Activated CD4-positive, alpha-beta T cell treated with anti-CD3 and anti-CD28 coated beads for 36 hours (primary cell): ENCODE data around the gene TSPAN12. TPM values are rescaled to one million over a fixed set of nuclear protein-coding genes. Genes with fewer than 3 reads are reported as not detected.

Source experiments
- ATAC-seq: fragments of 200-7000 bp; cut with Tn5 transposase; one replicate; pipeline ENCODE4 v1.10.0; 2021; ENCODE audit warnings: mild to moderate bottlenecking, moderate library complexity
- CTCF ChIA-PET: fragments of 350-600 bp; sonication (Branson Sonifier 250); formaldehyde crosslinking; loops from one replicate; lab custom pipeline; 2021; ENCODE audit warnings: antibody characterized with exemption; lab: Charles Lee
- POLR2A ChIA-PET: fragments of 350-600 bp; sonication (Branson Sonifier 250); formaldehyde crosslinking; loops from one replicate; lab custom pipeline; 2021; ENCODE audit warnings: antibody characterized with exemption, inconsistent platforms; lab: Charles Lee
- DNase-seq: peaks from one replicate; pipeline ENCODE4 v3.0.0-alpha.2; 2020
- H3K27ac Mint-ChIP-seq: one replicate; pipeline ENCODE4 v1.8.0; 2021; ENCODE audit warnings: mixed read lengths
- H3K27me3 Mint-ChIP-seq: one replicate; pipeline ENCODE4 v1.8.0; 2021; ENCODE audit warnings: mixed read lengths
- H3K36me3 Mint-ChIP-seq: one replicate; pipeline ENCODE4 v1.8.0; 2021; ENCODE audit warnings: low read depth, mixed read lengths
- H3K4me1 Mint-ChIP-seq: one replicate; pipeline ENCODE4 v1.8.0; 2021; ENCODE audit warnings: mixed read lengths
- H3K4me3 Mint-ChIP-seq: one replicate; pipeline ENCODE4 v1.8.0; 2021; ENCODE audit warnings: mild to moderate bottlenecking, moderate library complexity, mixed read lengths
- H3K9me3 Mint-ChIP-seq: one replicate; pipeline ENCODE4 v1.8.0; 2021; ENCODE audit warnings: low read depth, mixed read lengths
- intact Hi-C, 2 experiments: fragments of 100-400 bp; cut with DNase I in 1 of 2; cut with micrococcal nuclease in 1 of 2; formaldehyde crosslinking; loops; one replicate each; pipeline versions ENCODE4 v1.14.2 to v1.15.1; 2022 to 2024; cut with DNase I, micrococcal nuclease
- total RNA-seq, 2 experiments: library from RNA; stranded (reverse); gene quantifications; one replicate each; pipeline ENCODE4 v1.2.3, GENCODE V29; 2021

The TSPAN12 gene
- total RNA-seq, 2 experiments from 2014 or later, result not detected

GRCh38 chr7:120740348-120740747 is 117.6 kb downstream of the TSPAN12 start:
- POLR2A ChIA-PET, result no interaction called here
- intact Hi-C loops, result no loop called here
- Mint-ChIP-seq H3K9me3 (no peaks in the 10 kb centered on the region), H3K4me1 (no peaks in the 10 kb centered on the region), H3K36me3 (no peaks in the 10 kb centered on the region), H3K27me3 (peaks cover 6% of the 10 kb centered on the region), H3K27ac (no peak overlapping the region), H3K4me3 (no peak overlapping the region)
- DNase-seq (no peak), ATAC-seq (no peak)
- CTCF ChIA-PET, result no interaction called here

- Mint-ChIP-seq H3K36me3 (no peaks in the 10 kb centered on the region), H3K4me1 (no peaks in the 10 kb centered on the region), H3K27ac (no peak overlapping the region), H3K27me3 (peaks cover 6% of the 10 kb centered on the region), H3K4me3 (no peak overlapping the region), H3K9me3 (no peaks in the 10 kb centered on the region)
- no peak for DNase-seq
- intact Hi-C loops, result no loop called here
- POLR2A ChIA-PET, result no interaction called here
- CTCF ChIA-PET, result no interaction called here
- ATAC-seq, result no peak
Observed at GRCh38 chr7:120738816-120739215, 119.1 kb downstream of the TSPAN12 start.

Other genes starting within 250 kb of the TSPAN12 start
- gene ING3, start 92.6 kb upstream of the TSPAN12 start, total RNA-seq, result 10 to 100 TPM; 23.4 to 26.5 TPM
- not detected for gene CPED1, start 130.6 kb upstream of the TSPAN12 start, total RNA-seq